ENCODE measurements around the gene SMPX.

Gene SMPX

GRCh38 chrX:21741869-21742701 lies 15.8 kb downstream of the SMPX start:
- DNase-seq = no peak

- DNase-seq = no peak
Measured at GRCh38 chrX:21741364-21741763, 16.6 kb downstream of the SMPX start.

- no peak for DNase-seq
Measured at GRCh38 chrX:21740329-21741274, 17.3 kb downstream of the SMPX start.

- DNase-seq = no peak
Measured at GRCh38 chrX:21738950-21739287, 19.0 kb downstream of the SMPX start.

GRCh38 chrX:21738210-21738949 lies 19.5 kb downstream of the SMPX start:
- no peak for DNase-seq

GRCh38 chrX:21735768-21736127 lies 22.2 kb downstream of the SMPX start:
- DNase-seq = no peak

- no peak for DNase-seq
Measured at GRCh38 chrX:21735038-21735767, 22.7 kb downstream of the SMPX start.

- no peak for DNase-seq
Measured at GRCh38 chrX:21734175-21734574, 23.7 kb downstream of the SMPX start.

GRCh38 chrX:21733705-21734104 lies 24.2 kb downstream of the SMPX start:
- DNase-seq = no peak

GRCh38 chrX:21730026-21730425 lies 27.9 kb downstream of the SMPX start:
- DNase-seq = no peak

- no peak for DNase-seq
Measured at GRCh38 chrX:21728276-21728968, 29.5 kb downstream of the SMPX start.

GRCh38 chrX:21725916-21726315 lies 32.0 kb downstream of the SMPX start:
- DNase-seq = no peak

GRCh38 chrX:21725496-21725895 lies 32.4 kb downstream of the SMPX start:
- DNase-seq = no peak

- no peak for DNase-seq
Measured at GRCh38 chrX:21723814-21724213, 34.1 kb downstream of the SMPX start.

GRCh38 chrX:21723084-21723483 lies 34.8 kb downstream of the SMPX start:
- peak in 1 of 2 experiments; percentile 3 for DNase-seq

GRCh38 chrX:21721195-21721594 lies 36.7 kb downstream of the SMPX start:
- DNase-seq = no peak

- DNase-seq = no peak
Measured at GRCh38 chrX:21718575-21718974, 39.3 kb downstream of the SMPX start.

- no peak for DNase-seq
Measured at GRCh38 chrX:21717802-21718201, 40.1 kb downstream of the SMPX start.

- no peak for DNase-seq
Measured at GRCh38 chrX:21715825-21716224, 42.1 kb downstream of the SMPX start.

- DNase-seq = no peak
Measured at GRCh38 chrX:21715337-21715736, 42.6 kb downstream of the SMPX start.

- no peak for DNase-seq
Measured at GRCh38 chrX:21711848-21712197, 46.1 kb downstream of the SMPX start.
